ENCODE measurements around the gene LMLN. TPM values are rescaled to one million over a fixed set of nuclear protein-coding genes. Genes with fewer than 3 reads are reported as not detected.

The LMLN gene
- polyA plus RNA-seq, 1 of the 3 experiments (the other 2 are of a cell fraction) = 7.4 TPM

DNA sequence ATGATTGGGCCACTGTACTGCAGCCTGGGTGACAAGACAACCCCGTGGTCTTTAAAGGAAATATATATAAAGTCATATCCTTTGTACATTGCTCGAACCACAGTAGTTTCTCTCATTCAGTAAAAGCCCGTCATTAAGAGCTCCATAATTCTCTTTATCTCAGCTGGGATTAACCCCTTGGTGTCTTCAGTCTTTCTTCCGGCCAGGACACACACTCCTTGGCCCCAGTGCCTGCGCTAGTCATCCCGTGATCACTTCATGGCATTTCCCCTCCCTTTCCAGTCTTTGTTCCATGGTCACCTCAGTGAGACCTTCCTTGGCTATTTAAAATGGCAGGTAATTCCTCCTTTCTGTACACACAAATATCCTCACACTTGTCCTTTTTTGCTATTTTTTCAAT, 6.7 kb upstream of the LMLN start (continued):
- TF ChIP-seq, protein P1, sequence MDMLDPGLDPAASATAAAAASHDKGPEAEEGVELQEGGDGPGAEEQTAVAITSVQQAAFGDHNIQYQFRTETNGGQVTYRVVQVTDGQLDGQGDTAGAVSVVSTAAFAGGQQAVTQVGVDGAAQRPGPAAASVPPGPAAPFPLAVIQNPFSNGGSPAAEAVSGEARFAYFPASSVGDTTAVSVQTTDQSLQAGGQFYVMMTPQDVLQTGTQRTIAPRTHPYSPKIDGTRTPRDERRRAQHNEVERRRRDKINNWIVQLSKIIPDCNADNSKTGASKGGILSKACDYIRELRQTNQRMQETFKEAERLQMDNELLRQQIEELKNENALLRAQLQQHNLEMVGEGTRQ (IDR thresholded peaks at IDR 0.05; ENCODE audit: borderline replicate concordance, low read depth, low read length) = no peak
- TF ChIP-seq RFX5 (IDR thresholded peaks at IDR 0.05; ENCODE audit: low read length) = no peak
- no peak for TF ChIP-seq NRF1 (IDR thresholded peaks at IDR 0.05; ENCODE audit: low read depth, low read length)
- TF ChIP-seq, protein P2, sequence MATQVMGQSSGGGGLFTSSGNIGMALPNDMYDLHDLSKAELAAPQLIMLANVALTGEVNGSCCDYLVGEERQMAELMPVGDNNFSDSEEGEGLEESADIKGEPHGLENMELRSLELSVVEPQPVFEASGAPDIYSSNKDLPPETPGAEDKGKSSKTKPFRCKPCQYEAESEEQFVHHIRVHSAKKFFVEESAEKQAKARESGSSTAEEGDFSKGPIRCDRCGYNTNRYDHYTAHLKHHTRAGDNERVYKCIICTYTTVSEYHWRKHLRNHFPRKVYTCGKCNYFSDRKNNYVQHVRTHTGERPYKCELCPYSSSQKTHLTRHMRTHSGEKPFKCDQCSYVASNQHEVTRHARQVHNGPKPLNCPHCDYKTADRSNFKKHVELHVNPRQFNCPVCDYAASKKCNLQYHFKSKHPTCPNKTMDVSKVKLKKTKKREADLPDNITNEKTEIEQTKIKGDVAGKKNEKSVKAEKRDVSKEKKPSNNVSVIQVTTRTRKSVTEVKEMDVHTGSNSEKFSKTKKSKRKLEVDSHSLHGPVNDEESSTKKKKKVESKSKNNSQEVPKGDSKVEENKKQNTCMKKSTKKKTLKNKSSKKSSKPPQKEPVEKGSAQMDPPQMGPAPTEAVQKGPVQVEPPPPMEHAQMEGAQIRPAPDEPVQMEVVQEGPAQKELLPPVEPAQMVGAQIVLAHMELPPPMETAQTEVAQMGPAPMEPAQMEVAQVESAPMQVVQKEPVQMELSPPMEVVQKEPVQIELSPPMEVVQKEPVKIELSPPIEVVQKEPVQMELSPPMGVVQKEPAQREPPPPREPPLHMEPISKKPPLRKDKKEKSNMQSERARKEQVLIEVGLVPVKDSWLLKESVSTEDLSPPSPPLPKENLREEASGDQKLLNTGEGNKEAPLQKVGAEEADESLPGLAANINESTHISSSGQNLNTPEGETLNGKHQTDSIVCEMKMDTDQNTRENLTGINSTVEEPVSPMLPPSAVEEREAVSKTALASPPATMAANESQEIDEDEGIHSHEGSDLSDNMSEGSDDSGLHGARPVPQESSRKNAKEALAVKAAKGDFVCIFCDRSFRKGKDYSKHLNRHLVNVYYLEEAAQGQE (IDR thresholded peaks at IDR 0.05; ENCODE audit: low read depth, low read length) = no peak
- TF ChIP-seq JUND (IDR thresholded peaks at IDR 0.05) = no peak
- TF ChIP-seq RXRA (IDR thresholded peaks at IDR 0.05; ENCODE audit: borderline replicate concordance, low read depth) = no peak
- TF ChIP-seq MEF2A (IDR thresholded peaks at IDR 0.05; ENCODE audit: borderline replicate concordance, low read depth) = no peak
- TF ChIP-seq TEAD4 (IDR thresholded peaks at IDR 0.05; ENCODE audit: borderline replicate concordance, insufficient read depth) = no peak
- TF ChIP-seq RAD21 (IDR thresholded peaks at IDR 0.05; ENCODE audit: low read length) = no peak

DNA sequence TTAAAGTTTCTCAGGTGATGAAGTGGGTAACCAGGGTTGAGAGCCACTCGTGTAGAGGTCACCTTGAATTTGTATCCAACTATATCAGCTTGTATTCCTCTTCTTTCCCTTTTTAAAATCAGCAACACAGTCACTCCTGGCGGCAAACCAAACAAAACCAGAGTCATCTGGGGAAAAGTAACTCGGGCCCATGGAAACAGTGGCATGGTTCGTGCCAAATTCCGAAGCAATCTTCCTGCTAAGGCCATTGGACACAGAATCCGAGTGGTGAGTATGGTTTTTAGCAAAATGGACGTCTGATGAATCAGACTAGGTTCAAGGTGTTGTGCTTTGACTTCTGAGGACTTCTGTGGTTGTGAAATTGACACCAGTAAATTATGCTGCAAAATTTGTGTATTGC, 6.1 kb upstream of the LMLN start:
- H3K4me3 ChIP-seq (ENCODE audit: low read depth in 2 of 2, low read length in 1 of 2) = no peak overlapping the region
- 76% methylated on average over 7 of the region's 7 CpGs for WGBS (ENCODE audit: low lambda C conversion rate)
- peak overlapping the region; percentile 83; the same call in 1 of the 2 replicates for H3K4me2 ChIP-seq
- 0 out of 2 replicates have a peak overlapping the region, but pooled peaks have one; percentile 20 for H3K9ac ChIP-seq
- H3K9me2 ChIP-seq = no peaks in the 10 kb centered on the region
- peaks cover 40% of the 10 kb centered on the region for H4K20me1 ChIP-seq (ENCODE audit: insufficient read depth)
- H3F3A ChIP-seq (replicated peaks; ENCODE audit: insufficient read depth) = peaks cover 60% of the 10 kb centered on the region
- H2AFZ ChIP-seq (ENCODE audit: low read depth) = no peak overlapping the region
- no peak for DNase-seq
- peaks cover 53% of the 10 kb centered on the region for H3K79me2 ChIP-seq (ENCODE audit: insufficient read depth)
- peak overlapping the region in 1 of 2 experiments; percentile 8; a peak in 1 of 4 replicates for H3K27ac ChIP-seq (ENCODE audit: low read depth in 2 of 2, low read length in 1 of 2)
- no peaks in the 10 kb centered on the region for H3K9me3 ChIP-seq
- CTCF ChIA-PET = interaction anchor here (1.2 to 2.2 kb wide), 2 partner anchors 11 to 48 kb away, joined by 3 to 6 read pairs; no protein-coding TSS in a partner anchor
- H3K27me3 ChIP-seq (ENCODE audit: insufficient read depth) = no peaks in the 10 kb centered on the region
- TF ChIP-seq FOSL2 (IDR thresholded peaks at IDR 0.05; ENCODE audit: borderline replicate concordance, low read depth) (no peak), ELF1 (IDR thresholded peaks at IDR 0.05) (no peak), GATA2 (CRISPR knock-in tag; IDR thresholded peaks at IDR 0.05) (no peak), RCOR1 (IDR thresholded peaks at IDR 0.05; ENCODE audit: low read length) (no peak), CHD2 (IDR thresholded peaks at IDR 0.05; ENCODE audit: low read length, partially characterized antibody) (no peak)
- H3K36me3 ChIP-seq (replicated peaks in 1 of 2; ENCODE audit: control insufficient read depth in 1 of 2, insufficient read depth in 2 of 2, low read length in 1 of 2) = peaks cover 38 to 62% of the 10 kb centered on the region in 2 experiments
- POLR2A ChIA-PET = no interaction called here
- peaks cover 10 to 30% of the 10 kb centered on the region in 2 experiments; a peak in 3 of 4 replicates for H3K4me1 ChIP-seq (ENCODE audit: control insufficient read depth in 1 of 2, insufficient read depth in 2 of 2, low read depth in 1 of 2, low read length in 1 of 2)

Measured in SK-N-SH (cell line).